ENCODE results near the gene STK39.

The STK39 gene

GRCh38 chr2:167944825-167945659 is 302.4 kb downstream of the STK39 start:
- no peak for DNase-seq

- DNase-seq = no peak
Observed at GRCh38 chr2:167943897-167944296, 303.5 kb downstream of the STK39 start.

DNA sequence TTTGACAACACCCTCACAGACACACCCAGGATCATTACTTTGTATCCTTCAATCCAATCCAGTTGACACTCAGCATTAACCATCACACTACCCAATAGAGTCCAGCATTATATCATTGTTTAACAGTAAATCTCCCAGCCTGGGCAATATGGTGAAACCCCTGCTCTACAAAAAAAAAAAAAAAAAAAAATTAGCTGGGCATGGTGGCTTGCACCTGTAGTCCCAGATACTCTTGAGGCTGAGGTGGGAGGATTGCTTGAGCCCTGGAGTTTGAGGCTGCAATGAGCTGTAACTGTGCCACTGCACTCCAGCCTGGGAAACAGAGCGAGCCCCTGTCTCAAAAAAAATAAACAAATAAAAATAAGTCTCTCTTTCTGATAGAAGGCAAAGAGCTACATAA is 304.0 kb downstream of the STK39 start:
- DNase-seq = no peak

DNA sequence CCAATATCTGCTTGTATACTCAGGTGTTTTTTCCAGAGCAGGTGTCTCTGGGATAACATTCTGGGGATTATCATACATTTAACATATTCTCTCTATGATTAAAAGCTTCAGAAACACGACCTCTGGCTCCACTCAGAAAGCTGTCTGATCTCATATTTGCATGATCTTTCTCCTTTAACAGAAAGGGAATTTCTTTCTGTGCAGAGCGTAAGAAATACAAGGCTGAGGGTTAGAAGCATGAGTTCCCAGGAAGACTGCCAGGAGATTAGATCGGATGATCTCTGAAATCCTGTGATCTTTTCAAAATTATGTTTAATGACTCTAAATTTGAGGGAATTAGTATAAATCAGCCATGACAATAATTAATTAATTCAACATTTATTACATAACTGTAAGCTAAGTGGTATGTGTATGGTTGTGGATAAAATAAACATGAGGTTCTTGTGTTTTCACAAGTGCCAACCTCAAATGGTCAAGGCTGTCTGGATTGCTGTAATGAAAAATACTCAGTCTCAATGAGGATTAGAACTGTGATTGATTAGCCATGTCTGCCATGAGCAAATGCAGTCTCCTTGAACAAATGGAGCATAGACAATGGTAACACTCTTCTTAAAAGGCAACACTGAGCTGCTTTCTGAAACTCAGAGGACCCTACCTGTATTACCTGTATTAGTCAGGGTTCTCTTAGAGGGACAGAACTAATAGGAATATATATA is 304.9 kb downstream of the STK39 start:
- DNase-seq = no peak

- no peak for DNase-seq
Observed at GRCh38 chr2:167941604-167942003, 305.8 kb downstream of the STK39 start.

- DNase-seq = no peak
Observed at GRCh38 chr2:167940734-167941507, 306.5 kb downstream of the STK39 start.

GRCh38 chr2:167940346-167940725 is 307.1 kb downstream of the STK39 start:
- no peak for DNase-seq

GRCh38 chr2:167939514-167940345 is 307.7 kb downstream of the STK39 start:
- no peak for DNase-seq

DNA sequence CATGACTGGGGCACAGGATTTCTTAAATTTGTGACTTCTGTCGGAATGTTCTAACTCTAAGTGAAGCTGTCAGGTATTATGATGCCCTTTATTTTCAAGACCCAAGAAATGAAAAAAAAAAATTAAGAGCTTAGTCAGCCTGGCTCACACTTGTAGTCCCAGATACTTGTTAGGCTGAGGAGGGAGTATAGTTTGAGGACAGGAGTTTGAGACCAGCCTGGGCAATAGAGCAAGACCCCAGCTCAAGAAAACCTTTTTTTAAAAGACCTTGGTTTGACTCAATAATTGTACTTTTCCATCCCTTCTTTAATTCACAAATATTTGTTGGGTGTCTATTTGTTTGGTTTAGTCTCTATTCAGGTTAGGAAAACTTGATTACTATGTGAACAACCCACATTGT is 310.0 kb downstream of the STK39 start:
- DNase-seq = no peak

- DNase-seq = no peak
Observed at GRCh38 chr2:167935803-167936110, 311.6 kb downstream of the STK39 start.

GRCh38 chr2:167933097-167933814 is 314.1 kb downstream of the STK39 start:
- DNase-seq = no peak

- DNase-seq = no peak
Observed at GRCh38 chr2:167932123-167932693, 315.2 kb downstream of the STK39 start.

- DNase-seq = no peak
Observed at GRCh38 chr2:167929484-167929883, 317.9 kb downstream of the STK39 start.

DNA sequence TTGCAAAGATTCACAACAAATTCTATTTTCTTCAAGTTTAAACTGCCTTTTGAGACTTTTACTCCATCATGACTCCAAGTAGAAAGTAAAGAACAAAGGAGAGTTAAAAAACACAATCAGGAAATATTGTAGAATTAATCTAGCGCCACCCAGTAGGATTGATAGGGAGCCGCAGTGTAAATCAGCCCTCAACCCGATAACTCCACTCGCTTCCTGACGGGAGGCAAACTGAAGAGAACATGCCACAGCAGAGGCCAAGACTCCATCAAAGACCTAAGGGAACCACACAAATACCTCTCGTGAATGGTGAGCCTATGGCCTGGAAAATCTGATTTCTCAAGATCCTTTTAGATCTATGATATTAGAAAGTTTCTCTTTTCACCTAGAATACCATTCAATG is 319.0 kb downstream of the STK39 start:
- DNase-seq = no peak

- no peak for DNase-seq
Observed at GRCh38 chr2:167925758-167926157, 321.6 kb downstream of the STK39 start.

- no peak for DNase-seq
Observed at GRCh38 chr2:167924556-167924955, 322.8 kb downstream of the STK39 start.

GRCh38 chr2:167916756-167917155 is 330.6 kb downstream of the STK39 start:
- no peak for DNase-seq

- DNase-seq = no peak
Observed at GRCh38 chr2:167914969-167915368, 332.4 kb downstream of the STK39 start.

DNA sequence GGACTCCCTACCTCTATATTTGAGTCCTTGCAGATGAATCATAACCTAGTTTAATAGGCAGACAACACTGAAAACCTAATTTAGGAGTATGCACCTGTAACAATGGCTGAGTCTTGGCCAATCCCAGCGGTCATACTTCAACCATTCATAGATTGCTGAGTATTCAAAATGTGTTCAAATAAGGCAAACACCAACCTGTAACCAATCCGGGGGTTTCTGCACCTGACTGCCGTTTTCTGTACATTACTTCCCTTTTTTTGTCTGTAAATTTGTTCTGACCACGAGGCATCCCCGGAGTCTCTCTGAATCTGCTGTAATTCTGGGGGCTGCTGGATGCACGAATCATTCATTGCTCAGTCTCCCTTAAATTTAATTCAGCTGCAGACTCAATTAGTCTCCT is 338.6 kb downstream of the STK39 start:
- no peak for DNase-seq

DNA sequence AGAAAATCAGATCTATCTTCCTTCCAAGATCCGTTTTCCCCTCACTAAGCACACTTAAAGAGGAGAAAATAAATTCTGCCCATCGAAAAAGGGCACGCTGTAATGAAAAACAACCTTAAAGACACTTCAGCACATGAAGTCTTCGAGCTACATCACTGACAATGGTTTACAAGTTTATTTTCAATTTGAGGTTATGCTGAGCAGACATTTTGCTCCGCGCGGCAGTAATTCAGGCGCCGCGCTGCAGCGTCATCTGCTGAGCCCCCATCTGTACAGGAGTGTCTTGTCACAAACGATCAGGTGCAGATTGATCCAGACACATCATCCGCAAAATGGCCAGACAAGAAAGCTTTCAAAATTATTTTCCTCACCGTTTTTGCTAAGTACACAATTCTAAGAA is 341.7 kb downstream of the STK39 start:
- DNase-seq = no peak

Measured in activated CD4-positive, alpha-beta T cell treated with anti-CD3 and anti-CD28 coated beads for 4 hours (primary cell).